Adipocyte (in vitro differentiated cells): ENCODE measurements around the gene SHANK1.

Experiments
- DNase-seq: peaks from one replicate; pipeline ENCODE4 v3.0.0-alpha.2; 2015; ENCODE audit warnings: low read depth
- H3K27me3 ChIP-seq: replicated peaks from 2 replicates; pipeline ENCODE4 v1.7.0; 2013; ENCODE audit warnings: mild to moderate bottlenecking, low read length, moderate library complexity; ENCODE audit not compliant: control insufficient read depth, insufficient read depth
- H3K36me3 ChIP-seq: 2 replicates; pipeline ENCODE4 v1.7.0; 2013; ENCODE audit warnings: low read length, mild to moderate bottlenecking, moderate library complexity; ENCODE audit not compliant: control insufficient read depth, insufficient read depth, severe bottlenecking
- H3K4me1 ChIP-seq: 2 replicates; pipeline ENCODE4 v1.7.0; 2013; ENCODE audit warnings: mild to moderate bottlenecking, low read length, moderate library complexity; ENCODE audit not compliant: control insufficient read depth, insufficient read depth
- H3K4me3 ChIP-seq: 2 replicates; pipeline ENCODE4 v1.7.0; 2013; ENCODE audit warnings: mild to moderate bottlenecking, low read length, moderate library complexity
- H3K9ac ChIP-seq: 2 replicates; pipeline ENCODE4 v1.7.0; 2013; ENCODE audit warnings: mild to moderate bottlenecking, low read length, moderate library complexity
- H3K9me3 ChIP-seq: 2 replicates; pipeline ENCODE4 v1.7.0; 2013; ENCODE audit warnings: mild to moderate bottlenecking, low read length, moderate library complexity; ENCODE audit not compliant: control insufficient read depth

SHANK1 gene

DNA sequence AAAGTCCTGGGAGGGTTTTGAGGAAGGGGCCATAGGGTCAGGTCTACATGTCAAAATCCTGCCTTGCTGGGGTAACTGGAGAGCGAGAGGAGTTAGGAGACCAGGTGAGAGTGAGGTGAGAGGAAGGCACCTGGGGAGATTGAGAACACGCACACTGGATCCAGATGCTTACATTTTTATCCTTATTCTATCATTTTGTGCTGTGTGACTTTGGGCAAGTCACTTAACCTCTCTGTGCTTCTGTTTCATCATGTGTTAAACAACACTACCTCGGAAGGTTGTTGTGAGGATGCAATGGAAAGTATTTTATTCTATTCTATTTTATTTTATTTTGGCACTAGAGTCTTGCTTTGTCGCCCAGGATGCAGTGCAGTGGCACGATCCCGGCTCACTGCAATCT is 66.9 kb downstream of the SHANK1 start:
- Histone ChIP-seq H3K36me3 (no peaks in the 10 kb centered on the region), H3K27me3 (peaks cover 28% of the 10 kb centered on the region), H3K4me3 (no peak overlapping the region), H3K4me1 (no peaks in the 10 kb centered on the region), H3K9ac (no peak overlapping the region), H3K9me3 (peaks cover 13% of the 10 kb centered on the region)
- no peak for DNase-seq

DNA sequence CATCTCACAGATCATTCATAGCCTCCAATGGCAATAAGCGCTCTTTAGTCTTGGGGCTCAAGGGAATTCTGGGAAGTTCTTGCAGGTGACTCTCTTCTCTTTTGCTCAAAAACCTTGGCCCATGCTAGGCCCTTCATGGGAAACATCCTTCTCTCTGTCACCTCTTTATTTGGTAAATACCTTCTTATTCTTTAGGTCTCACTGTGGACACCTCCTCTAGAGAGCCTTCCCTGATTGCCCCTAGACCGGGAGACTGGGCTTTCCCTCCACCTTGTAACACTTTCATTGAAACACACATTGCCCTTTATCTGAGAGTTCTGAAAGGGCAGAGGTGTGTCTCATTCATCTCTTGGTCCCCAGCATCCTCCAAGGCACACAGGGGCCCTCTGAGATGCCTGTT is 68.4 kb downstream of the SHANK1 start:
- H3K27me3 ChIP-seq: peaks cover 23% of the 10 kb centered on the region
- no peak overlapping the region for H3K9ac ChIP-seq
- no peak overlapping the region for H3K4me3 ChIP-seq
- no peak for DNase-seq
- H3K9me3 ChIP-seq: peaks cover 13% of the 10 kb centered on the region
- H3K36me3 ChIP-seq: no peaks in the 10 kb centered on the region
- no peaks in the 10 kb centered on the region for H3K4me1 ChIP-seq

DNA sequence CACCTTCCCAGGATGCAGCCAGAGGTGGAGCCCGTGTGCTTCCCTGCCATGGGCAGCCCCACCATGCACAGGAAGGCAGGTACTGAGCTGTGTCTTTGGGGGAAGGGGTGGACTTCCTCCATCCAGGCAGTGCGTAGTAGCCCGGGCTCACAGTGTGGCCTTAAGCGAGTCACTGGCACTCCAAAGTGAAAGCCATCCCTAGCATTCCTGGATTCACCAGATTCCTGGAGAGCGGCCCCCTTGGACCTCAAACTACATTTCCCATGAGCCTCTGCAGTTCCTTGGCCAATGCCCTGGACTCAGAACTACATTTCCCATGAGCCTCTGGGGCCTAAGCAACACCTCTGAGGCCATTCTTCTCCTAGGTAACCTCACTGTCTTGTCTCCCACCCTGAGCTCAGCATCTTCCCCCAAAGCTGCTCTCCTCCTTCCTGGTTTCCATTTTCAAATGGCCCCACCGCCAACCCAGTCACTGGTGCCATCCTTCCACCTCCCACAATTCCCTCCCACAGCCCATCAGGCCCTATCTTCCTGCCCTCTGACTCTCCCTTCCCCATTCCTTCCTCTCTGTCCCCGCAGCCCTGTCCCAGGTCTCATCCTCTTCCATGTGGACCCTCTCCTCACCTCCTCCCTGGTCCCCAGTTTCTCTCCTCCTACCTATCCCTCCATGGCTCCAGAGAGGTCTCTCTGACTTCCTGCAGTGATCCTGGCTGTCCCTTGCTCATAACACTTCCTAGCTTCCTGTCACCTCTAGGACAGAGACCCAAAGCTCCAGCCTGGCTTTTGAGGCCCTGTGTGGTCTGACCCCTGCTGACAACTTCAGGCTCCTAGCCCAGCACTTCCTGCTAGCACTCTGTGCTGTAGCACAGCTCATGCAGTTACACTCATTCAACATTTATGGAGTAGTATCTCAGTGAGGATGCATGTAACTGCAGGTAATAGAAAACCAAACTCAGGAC is 69.9 kb downstream of the SHANK1 start, which contains the start of gene C19orf81:
C19orf81 (plus strand) TSS at position 13 of the 959 bp plus-strand sequence; CDS start at position 13, 0 bp downstream.
- Histone ChIP-seq H3K9ac (no peak within 1 kb of the TSS), H3K4me3 (no peak within 1 kb of the TSS)

DNA sequence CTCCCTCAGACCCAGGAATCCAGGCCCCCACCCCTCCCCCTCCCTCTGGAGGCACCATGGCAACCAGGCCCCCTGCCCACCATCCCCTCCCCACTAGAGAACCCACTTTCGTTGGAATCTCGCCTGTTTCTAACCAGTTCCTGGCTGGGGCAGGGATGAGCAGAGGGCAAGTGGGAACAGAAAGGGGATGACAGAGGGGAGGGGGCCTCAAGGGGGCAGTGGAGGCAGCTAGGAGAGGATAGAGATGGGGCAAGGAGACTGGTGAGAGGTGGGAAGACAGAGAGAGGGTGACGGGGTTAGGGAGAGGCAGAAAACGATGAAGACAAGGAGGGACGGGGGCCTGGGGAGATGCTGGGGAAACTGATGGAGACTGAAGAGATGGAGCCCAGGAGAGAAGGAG is 70.9 kb downstream of the SHANK1 start:
- no peaks in the 10 kb centered on the region for H3K9me3 ChIP-seq
- peaks cover 27% of the 10 kb centered on the region for H3K27me3 ChIP-seq
- no peak for DNase-seq
- H3K9ac ChIP-seq: no peak overlapping the region
- H3K4me1 ChIP-seq: no peaks in the 10 kb centered on the region
- H3K36me3 ChIP-seq: no peaks in the 10 kb centered on the region
- no peak overlapping the region for H3K4me3 ChIP-seq

More for the DNA sequence above, 69.9 kb downstream of the SHANK1 start, which contains the start of gene C19orf81:
- H3K4me1 ChIP-seq: no peaks in the 10 kb centered on the region
- no peak for DNase-seq
- H3K9me3 ChIP-seq: peaks cover 1% of the 10 kb centered on the region
- no peaks in the 10 kb centered on the region for H3K36me3 ChIP-seq
- H3K27me3 ChIP-seq: peaks cover 22% of the 10 kb centered on the region

DNA sequence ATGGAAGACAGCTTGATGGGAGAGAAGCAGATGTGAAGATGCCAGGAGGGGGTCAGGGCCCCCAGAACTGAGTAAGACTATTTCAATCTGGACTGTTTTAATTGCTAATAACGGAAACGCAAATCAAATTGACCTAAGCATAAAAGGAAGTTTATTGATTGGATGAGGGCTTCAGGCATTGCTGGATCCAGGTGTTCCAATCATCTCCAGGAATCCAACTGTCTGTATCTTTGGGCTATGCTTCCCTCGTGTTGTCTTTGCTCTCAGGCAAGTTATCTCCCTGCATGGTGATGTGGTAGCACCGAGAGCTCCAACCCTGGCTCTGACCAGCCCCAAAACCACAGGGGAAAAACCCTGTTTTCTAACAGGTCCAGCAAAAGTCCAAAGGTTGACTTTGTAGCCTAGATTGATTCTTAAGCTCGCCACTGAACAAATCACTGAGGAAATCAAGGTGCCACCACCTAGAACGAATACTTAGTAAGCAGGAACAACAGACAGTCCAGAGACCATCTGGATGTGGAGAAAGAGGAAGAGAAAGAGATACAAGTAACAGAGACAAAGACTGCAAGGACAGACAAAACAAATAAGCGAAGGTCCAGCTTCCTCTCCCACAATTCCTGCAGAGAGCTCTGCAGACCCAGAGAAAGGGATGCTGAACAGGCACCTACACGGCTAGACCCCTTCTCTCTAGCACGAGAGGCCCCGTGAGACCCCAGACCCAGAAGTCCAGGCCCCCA is 71.6 kb downstream of the SHANK1 start:
- Histone ChIP-seq H3K9ac (no peak overlapping the region), H3K9me3 (no peaks in the 10 kb centered on the region), H3K4me3 (no peak overlapping the region), H3K27me3 (peaks cover 22% of the 10 kb centered on the region), H3K36me3 (no peaks in the 10 kb centered on the region), H3K4me1 (no peaks in the 10 kb centered on the region)
- DNase-seq: no peak

DNA sequence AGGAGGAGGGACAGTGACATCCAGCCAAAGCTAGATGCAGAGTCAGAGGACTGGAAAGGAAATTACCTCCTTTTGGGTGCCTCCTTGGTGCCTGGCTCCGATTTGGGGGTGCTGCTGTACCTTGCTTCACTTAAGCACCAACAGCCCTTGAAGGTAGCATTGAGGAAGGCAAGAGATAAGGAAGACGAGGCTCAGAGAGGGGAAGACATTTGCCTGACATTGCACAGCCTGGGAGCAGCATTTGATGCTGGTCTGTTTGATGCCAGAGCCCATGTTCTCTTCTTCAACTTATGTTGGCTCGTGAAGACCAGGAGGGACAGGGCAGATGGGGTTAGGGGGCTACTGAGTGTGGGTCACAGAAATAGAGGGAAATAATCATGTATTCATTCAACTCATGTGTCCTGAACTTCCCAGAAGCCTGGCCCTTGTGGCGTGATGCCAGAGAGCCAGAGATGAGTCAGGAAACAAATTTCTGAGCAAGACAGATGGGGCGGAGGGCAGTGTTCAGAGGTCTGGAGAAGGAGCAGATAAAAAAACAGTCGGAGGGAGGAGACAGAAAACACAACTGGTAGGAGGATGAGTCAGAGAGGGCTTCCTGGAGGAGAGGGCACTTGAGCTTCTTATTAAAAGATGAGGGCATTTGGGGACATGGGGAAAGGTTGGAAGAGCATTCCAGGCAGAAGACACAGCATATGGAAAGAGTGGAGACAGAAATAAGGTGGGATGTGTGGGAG is 73.4 kb downstream of the SHANK1 start:
- H3K9ac ChIP-seq: no peak overlapping the region
- no peak overlapping the region for H3K4me3 ChIP-seq
- DNase-seq: no peak
- peaks cover 15% of the 10 kb centered on the region for H3K27me3 ChIP-seq
- no peaks in the 10 kb centered on the region for H3K36me3 ChIP-seq
- no peaks in the 10 kb centered on the region for H3K4me1 ChIP-seq
- H3K9me3 ChIP-seq: no peaks in the 10 kb centered on the region

DNA sequence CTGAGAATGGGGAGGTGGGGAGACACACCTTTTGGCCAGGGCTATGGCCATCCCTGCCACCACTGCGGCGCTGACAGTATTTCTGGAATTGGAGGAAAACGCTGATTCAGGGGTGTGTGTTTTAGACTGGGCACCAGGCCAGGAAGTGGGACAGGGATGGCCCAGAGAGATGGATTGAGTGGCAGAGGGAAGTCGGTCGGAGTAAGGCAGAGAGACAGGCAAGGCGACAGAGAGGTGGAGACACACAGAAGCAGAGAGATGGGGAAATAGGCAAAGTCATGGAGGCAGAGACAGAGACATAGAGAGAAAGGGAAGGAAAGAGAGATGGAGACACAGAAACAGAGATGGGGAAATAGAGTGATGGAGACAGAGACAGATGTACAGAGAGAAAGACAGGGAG is 74.5 kb downstream of the SHANK1 start:
- no peak overlapping the region for H3K9ac ChIP-seq
- H3K27me3 ChIP-seq: peaks cover 19% of the 10 kb centered on the region
- no peaks in the 10 kb centered on the region for H3K9me3 ChIP-seq
- H3K4me1 ChIP-seq: no peaks in the 10 kb centered on the region
- H3K36me3 ChIP-seq: no peaks in the 10 kb centered on the region
- no peak for DNase-seq
- H3K4me3 ChIP-seq: no peak overlapping the region

DNA sequence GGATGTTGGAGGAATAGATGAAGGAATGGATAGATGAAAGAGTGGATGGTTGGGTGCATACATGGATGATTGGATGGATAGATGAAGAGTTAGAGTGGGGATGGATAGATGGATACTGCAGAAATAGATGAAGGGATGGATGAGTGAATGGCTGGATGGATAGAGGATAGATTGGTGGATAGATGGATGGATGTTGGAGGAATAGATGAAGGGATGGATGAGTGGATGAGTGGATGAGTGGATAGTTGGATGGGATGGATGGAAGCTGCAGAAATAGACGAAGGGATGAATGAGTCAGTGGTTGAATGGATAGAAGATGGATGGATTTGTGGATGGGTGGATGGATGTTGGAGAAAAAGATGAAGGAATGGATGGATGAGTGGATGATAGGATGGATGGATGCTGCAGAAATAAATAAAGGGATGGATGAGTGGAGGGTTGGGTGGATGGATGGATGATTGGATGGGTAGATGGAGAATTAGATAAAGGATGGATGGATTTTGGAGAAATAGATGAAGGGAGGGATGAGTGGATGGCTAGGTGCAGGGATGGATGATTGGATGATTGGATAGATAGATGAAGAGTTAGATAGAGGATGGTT is 75.2 kb downstream of the SHANK1 start:
- Histone ChIP-seq H3K36me3 (no peaks in the 10 kb centered on the region), H3K9me3 (no peaks in the 10 kb centered on the region), H3K9ac (no peak overlapping the region), H3K4me1 (no peaks in the 10 kb centered on the region), H3K27me3 (peaks cover 22% of the 10 kb centered on the region), H3K4me3 (no peak overlapping the region)
- no peak for DNase-seq

DNA sequence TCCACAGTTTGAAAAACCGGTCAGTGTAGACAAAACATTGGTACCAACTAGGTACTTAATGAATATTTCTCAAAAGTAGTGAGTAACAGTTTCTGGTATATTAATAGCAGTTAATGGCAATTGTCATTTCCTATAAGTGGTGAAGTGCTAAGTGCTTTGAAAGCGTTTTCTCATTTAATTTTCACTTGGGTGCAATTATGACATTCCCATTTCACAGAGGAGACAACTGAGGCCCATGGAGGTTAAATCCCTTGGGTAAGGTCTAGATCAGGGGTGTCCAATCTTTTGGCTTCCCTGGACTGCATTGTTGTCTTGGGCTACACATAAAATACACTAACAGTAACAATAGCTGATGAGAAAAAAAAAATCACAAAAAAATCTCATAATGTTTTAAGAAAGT is 79.2 kb downstream of the SHANK1 start:
- DNase-seq: no peak
- no peaks in the 10 kb centered on the region for H3K4me1 ChIP-seq
- H3K36me3 ChIP-seq: no peaks in the 10 kb centered on the region
- no peak overlapping the region for H3K4me3 ChIP-seq
- peaks cover 4% of the 10 kb centered on the region for H3K9me3 ChIP-seq
- no peak overlapping the region for H3K9ac ChIP-seq
- H3K27me3 ChIP-seq: peaks cover 41% of the 10 kb centered on the region

DNA sequence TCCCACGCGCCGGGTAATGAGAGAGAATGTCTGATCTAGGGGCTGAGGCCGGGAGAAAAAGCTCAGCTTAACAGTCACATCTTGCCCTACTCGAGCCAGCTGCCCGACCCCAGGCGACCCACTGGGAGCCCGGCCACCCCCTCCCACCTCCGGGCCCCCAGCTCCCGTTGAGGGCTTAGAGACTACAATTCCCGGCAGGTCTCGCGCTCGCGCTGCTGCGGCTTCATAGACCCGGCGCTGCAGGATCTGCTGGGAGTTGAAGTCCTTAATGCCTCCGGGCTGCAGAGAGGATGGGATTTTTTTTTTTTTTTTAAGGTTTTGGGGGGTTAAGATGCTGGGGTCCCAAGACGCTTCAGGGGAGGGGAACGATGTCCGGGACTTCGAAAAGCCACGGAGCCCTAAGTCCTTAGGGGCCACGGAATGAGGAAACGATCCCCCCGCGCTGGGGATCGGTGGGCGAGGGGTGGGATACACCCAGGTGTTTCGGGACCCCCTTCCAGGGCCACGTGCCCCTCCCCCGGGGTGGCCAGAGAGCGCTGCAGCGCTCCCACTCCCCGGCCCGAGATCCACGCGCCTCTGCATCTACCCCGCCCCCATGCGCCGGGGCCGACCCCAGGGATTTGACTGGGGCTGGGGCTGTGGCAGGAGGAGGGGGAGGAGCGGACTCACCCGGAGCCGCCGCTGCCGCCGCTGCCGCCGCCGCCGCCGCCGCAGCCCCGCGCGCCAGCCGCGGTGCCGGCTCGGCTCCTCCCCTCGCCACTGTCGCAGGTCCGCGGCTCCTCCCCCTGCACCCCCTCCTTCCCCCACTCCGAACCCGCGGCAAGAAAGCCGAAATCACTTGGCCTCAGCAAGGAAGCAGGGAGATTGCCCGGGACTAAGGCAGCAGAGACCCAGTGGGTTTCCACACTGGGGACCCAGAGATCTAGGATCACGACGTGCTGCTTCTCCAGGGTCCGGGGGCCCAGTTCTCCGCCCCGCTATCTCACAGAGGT is 80.2 kb downstream of the SHANK1 start, which contains the start of gene SYT3:
SYT3 (minus strand) TSS at position 761 of the 992 bp plus-strand sequence. CDS start 2,470 bp downstream, outside the sequence.
- H3K27me3 ChIP-seq: peaks cover 35% of the 10 kb centered on the region

More for the DNA sequence above, 80.2 kb downstream of the SHANK1 start, which contains the start of gene SYT3:
- peak within 1 kb of the TSS; percentile 74 for H3K4me3 ChIP-seq
- no peaks in the 10 kb centered on the region for H3K36me3 ChIP-seq
- peak; percentile 78 for DNase-seq
- no peak within 1 kb of the TSS for H3K9ac ChIP-seq
- H3K9me3 ChIP-seq: peaks cover 11% of the 10 kb centered on the region
- no peaks in the 10 kb centered on the region for H3K4me1 ChIP-seq
